Neutrophil (primary cell): Measurements from ENCODE around the gene ADAMTS14.

Experiments
- H3K27ac ChIP-seq: fragments of 200-600 bp; sonication (generic); 2 replicates; pipeline ENCODE4 v1.5.1; 2016; ENCODE audit warnings: mild to moderate bottlenecking, moderate library complexity
- H3K27me3 ChIP-seq: fragments of 200-600 bp; sonication (generic); 2 replicates; pipeline ENCODE4 v1.6.0; 2016; ENCODE audit warnings: mild to moderate bottlenecking
- H3K36me3 ChIP-seq: fragments of 200-600 bp; sonication (generic); 2 replicates; pipeline ENCODE4 v1.5.1; 2017
- H3K4me1 ChIP-seq, 2 experiments: fragments of 200-600 bp in 1 of 2; sonication (generic) in 1 of 2; 1 replicate in 1 of 2; 2 replicates in 1 of 2; pipeline versions ENCODE4 v1.5.1 to v1.6.1; 2013 to 2016; ENCODE audit warnings: low read depth in 1 of 2, low read length in 1 of 2, mild to moderate bottlenecking in 1 of 2, moderate library complexity in 1 of 2; ENCODE audit not compliant: control insufficient read depth in 1 of 2, insufficient read depth in 1 of 2
- H3K4me3 ChIP-seq, 2 experiments: fragments of 200-600 bp in 1 of 2; sonication (generic) in 1 of 2; 1 replicate in 1 of 2; 2 replicates in 1 of 2; pipeline ENCODE4 v1.5.1; 2013 to 2016; ENCODE audit warnings: low read depth in 1 of 2, low read length in 1 of 2, mild to moderate bottlenecking in 1 of 2, moderate library complexity in 1 of 2
- H3K9me3 ChIP-seq: fragments of 200-600 bp; sonication (generic); 2 replicates; pipeline ENCODE4 v1.5.1; 2016
- TF ChIP-seq, protein P1 (sequence below): fragments of 200-600 bp; sonication (generic); IDR thresholded peaks from 2 replicates; pipeline ENCODE4 v1.5.1; 2016; ENCODE audit warnings: antibody characterized with exemption

ADAMTS14 gene

DNA sequence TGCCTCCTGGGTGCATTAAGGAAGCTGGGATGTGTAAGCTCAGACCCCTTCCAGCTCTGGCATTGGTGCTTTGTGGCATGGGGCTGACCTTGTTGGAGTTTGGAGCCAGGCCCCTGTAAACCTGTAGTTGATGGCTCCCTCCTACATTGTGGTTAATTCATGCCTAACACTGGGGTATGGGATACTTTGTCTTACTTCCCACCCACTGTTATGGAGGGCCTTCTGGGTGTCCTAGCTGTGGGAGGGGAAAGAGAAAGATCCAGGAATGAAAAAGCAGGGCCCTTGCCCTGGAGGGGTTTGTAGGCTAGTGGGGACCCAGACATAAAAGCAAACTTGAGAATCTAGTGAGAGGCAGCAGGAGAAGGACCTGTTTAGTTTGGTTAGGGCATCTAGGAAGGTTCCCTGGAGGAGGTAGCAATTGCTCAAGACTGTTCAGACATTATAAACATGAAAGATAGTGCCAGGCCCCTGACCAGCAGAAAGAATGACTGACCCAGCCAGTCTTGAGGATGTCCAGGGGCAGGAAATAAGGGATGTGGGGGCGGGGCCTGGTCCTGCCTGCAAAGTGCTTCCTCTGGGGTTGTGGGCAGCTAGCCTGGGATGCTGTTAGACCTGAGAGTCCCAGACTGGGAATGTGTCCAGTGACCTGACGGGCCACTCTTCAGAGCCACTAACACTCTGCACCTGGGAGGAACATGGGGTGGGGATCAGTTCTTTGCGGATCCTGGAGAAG lies 6.6 kb downstream of the ADAMTS14 start:
- Histone ChIP-seq H3K9me3 (no peaks in the 10 kb centered on the region), H3K27ac (no peak overlapping the region), H3K27me3 (peaks cover 14% of the 10 kb centered on the region), H3K4me3 (no peak overlapping the region), H3K4me1 (no peaks in the 10 kb centered on the region), H3K36me3 (no peaks in the 10 kb centered on the region)
- TF ChIP-seq, protein P1, sequence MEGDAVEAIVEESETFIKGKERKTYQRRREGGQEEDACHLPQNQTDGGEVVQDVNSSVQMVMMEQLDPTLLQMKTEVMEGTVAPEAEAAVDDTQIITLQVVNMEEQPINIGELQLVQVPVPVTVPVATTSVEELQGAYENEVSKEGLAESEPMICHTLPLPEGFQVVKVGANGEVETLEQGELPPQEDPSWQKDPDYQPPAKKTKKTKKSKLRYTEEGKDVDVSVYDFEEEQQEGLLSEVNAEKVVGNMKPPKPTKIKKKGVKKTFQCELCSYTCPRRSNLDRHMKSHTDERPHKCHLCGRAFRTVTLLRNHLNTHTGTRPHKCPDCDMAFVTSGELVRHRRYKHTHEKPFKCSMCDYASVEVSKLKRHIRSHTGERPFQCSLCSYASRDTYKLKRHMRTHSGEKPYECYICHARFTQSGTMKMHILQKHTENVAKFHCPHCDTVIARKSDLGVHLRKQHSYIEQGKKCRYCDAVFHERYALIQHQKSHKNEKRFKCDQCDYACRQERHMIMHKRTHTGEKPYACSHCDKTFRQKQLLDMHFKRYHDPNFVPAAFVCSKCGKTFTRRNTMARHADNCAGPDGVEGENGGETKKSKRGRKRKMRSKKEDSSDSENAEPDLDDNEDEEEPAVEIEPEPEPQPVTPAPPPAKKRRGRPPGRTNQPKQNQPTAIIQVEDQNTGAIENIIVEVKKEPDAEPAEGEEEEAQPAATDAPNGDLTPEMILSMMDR: no peak

DNA sequence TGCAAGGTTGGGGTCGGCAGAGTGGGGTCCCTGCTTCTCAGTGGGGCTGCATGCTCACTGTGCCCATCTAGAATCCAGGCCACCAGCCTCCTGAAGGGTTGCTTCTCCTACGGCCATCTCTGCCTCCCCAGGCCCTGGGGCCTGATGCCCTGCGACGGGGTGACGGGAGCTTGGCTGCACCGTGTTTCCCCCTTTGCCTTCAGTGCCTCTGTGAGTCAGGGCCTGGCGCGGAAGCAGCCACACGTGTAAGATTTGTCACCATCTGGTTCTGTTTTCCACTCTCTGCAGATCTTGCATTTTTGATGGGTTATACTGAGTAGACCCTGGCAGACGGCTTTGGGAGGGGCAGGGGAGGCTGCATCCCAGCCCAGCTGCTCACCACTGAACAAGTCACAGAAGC lies 7.2 kb downstream of the ADAMTS14 start:
- no peaks in the 10 kb centered on the region for H3K4me1 ChIP-seq
- TF ChIP-seq, protein P1: no peak
- no peaks in the 10 kb centered on the region for H3K36me3 ChIP-seq
- H3K27me3 ChIP-seq: peaks cover 8% of the 10 kb centered on the region
- H3K9me3 ChIP-seq: no peaks in the 10 kb centered on the region
- no peak overlapping the region for H3K4me3 ChIP-seq
- H3K27ac ChIP-seq: no peak overlapping the region

DNA sequence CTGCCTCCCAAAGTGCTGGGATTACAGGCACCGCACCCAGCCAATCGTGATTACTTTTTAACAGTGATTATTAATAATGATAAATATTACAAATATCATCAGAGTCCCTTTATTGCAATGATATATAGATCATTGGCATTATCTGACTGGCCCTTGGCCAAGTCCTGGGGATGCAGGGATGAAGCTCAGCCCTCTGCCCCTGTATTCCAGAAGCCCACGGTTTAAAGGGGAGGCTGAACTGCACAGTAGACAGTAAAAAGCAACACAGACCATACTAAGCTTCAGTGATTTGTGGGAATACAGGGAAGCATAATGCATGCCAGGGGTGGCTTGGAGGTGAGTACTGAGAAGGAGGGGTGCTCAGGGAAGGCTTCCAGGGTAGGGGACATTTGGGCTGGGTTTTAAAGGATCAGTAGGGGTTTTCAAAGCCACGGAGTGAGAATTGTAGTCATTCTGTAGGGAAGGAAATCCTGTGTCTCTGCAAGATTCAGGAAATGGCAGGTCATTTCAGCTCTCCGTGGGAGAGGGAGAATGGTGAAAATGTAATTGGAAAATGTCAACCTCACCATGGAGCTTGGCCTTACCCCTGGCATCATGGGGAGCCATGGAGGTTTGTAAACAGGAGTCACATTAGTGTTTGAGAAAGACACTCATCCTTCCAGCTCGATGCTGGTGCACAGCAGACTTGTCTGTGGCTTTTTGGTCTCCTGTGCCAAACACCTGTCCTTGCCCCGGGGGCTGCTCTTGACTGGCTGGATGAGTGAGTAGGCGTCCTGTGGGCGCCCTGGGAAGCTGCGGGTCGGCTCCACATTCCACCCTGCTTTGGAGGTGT lies 8.8 kb downstream of the ADAMTS14 start:
- H3K27ac ChIP-seq: no peak overlapping the region
- H3K4me1 ChIP-seq: no peaks in the 10 kb centered on the region
- TF ChIP-seq, protein P1: no peak
- no peak overlapping the region for H3K4me3 ChIP-seq
- H3K9me3 ChIP-seq: no peaks in the 10 kb centered on the region
- no peaks in the 10 kb centered on the region for H3K27me3 ChIP-seq
- H3K36me3 ChIP-seq: no peaks in the 10 kb centered on the region

DNA sequence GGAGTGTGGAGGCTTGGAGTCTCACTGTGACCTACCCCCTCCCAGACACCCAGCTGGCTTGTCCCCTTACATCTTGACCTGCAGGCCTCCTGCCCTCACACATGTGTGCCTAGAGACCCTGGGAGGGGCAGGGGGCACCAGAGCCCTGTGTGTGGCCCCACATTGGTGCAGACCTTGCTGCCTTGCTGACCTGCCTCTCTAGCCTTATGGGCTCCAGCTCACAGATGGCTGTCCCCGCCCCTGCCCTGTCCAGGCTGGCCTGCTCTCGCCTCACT lies 9.4 kb downstream of the ADAMTS14 start:
- no peak overlapping the region for H3K27ac ChIP-seq
- H3K4me3 ChIP-seq: no peak overlapping the region
- TF ChIP-seq, protein P1: no peak
- H3K4me1 ChIP-seq: no peaks in the 10 kb centered on the region
- no peaks in the 10 kb centered on the region for H3K36me3 ChIP-seq
- no peaks in the 10 kb centered on the region for H3K27me3 ChIP-seq
- H3K9me3 ChIP-seq: no peaks in the 10 kb centered on the region

DNA sequence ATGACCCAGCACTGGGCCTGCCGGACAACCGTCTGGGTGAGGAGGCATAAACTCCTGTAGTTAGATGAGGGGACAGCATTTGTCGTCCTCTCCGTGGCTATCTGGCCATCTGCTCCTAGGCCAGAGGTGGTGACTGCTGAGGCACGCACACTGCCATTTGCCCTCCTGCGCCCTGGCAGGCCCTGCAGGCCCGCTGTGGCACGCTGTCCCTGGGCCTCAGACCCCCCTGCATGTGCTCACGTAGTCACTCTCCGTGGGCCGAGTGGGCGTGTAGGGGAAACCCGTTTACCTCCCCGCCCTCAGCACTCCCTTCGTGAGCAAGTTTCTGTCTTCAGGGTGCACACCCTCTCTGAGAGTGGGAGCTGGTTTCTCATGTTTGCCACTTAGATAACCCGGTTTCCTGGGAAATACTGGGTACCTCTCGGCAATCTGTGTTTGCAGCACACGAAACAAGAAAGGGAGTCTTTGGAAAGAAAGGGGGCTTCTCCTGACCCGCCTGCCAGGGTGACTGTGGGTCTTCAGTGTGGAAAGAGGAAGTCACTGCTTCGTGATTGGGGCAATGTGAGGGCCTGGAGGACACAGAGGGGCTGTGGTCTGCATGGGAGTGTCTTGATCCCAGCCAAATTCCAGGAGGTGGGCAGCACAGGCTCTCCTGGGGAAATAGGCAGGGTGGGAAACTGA lies 10.8 kb downstream of the ADAMTS14 start:
- no peak overlapping the region for H3K27ac ChIP-seq
- H3K27me3 ChIP-seq: no peaks in the 10 kb centered on the region
- no peak overlapping the region for H3K4me3 ChIP-seq
- H3K36me3 ChIP-seq: no peaks in the 10 kb centered on the region
- H3K4me1 ChIP-seq: no peaks in the 10 kb centered on the region
- TF ChIP-seq, protein P1: no peak
- no peaks in the 10 kb centered on the region for H3K9me3 ChIP-seq
